ENCODE measurements around the gene INAFM2.

The INAFM2 gene

DNA sequence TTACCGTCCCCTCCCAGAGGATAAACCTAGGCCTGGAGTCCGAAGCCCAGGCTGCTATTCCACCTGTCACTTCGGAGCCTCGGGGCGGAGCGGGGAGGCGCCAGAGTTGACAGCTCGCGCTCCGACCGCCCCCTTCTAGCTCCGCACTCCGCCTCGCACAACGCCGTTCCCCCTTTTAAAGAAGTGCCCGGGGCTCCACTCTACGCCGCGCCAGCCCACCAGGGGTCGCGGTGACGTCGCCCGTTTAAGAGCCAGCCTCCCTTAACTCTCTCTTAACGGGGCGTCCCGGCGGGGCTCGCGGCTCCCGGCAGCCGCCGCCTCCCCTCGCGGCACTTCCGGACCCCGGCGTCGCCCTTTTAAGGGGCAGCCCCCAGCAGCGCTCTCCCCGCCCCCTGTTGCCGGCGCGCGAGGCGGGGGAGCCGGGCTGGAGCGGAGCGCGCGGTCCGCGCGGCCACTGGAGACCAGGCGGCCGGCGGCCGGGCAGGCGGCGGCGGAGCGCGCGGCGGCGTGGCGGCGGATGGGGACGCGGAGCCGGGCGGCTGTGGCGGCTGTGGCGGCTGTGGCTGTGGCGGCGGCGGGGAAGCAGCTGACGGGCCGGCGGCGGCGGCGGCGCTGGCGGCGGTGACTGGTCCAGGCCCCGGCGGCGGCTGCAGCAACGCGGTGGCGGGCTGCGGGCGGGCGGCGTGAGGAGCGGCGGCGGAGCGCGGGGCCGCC lies at the start of gene INAFM2:
TSS of gene INAFM2 (plus strand) at position 454 of the 714 bp plus-strand sequence. CDS start 364 bp downstream, outside the sequence.
- peak; percentile 91 for DNase-seq

DNA sequence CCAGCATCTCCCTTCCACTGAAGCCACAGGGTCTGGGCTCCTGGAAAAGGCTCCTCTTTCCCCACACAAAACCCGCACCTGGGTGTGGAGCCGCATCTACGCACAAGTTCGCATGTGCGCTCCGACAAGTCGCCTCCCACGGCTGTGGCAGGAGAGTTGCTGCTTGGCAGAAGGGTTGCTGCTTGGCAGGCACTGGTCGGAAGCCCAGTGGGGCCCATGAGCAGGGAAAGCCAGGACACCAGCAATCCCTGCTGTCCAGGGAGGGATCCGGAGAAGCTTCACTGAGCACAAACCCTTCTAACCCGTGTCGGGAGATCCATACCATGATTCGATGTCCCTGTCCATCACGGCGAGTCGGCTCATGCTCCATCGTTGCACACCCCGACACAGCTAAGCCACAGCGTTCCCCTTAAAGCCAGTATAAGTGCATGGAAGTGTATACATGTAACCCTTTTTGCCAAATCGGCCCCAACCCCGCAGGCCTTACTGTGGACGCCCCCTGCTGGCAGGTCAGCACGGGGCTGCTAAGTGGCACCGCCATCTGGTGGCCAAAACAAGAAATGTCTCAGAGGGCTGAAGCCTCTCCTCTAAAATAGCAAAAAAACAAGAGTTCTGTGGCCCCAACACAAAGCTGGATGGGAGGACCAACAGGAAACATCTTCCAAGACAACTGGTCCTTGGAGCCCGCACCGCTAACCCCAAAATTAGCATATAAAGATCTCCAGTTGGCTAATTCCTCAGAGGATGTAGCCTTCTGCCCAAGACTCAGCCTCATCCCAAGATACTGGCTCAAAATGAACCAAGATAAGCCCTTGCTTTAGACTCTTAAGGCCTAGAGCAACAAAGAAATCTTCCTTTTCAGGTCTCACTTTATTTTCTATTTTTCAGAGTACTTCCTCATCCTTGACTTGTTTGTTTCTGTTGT lies 48.9 kb upstream of the INAFM2 start:
- peak; percentile 91 for DNase-seq

DNA sequence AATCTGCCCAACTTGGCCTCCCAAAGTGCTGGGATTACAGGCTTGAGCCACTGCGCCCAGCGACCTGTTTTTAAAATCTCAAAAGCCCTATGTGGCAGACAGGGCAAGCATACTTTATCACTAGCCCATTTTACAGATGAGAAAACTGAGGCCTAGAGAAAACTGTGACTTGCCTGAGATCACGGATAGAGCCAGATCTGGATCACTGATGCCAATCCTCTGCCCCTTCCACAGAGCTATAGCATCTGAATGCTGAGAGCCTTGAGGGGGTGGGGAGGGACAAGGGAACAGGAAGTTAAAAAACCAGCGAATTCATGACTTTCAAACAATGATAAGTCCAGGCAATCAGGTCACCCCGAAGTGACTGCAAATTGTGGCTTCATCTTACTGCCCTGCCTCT lies 48.0 kb upstream of the INAFM2 start:
- no peak for DNase-seq

DNA sequence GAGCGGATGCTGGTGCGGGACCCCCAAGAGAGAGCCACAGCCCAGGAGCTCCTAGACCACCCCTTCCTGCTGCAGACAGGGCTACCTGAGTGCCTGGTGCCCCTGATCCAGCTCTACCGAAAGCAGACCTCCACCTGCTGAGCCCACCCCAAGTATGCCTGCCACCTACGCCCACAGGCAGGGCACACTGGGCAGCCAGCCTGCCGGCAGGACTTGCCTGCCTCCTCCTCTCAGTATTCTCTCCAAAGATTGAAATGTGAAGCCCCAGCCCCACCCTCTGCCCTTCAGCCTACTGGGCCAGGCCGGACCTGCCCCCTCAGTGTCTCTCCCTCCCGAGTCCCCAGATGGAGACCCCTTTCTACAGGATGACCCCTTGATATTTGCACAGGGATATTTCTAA lies 47.5 kb upstream of the INAFM2 start:
- no peak for DNase-seq

DNA sequence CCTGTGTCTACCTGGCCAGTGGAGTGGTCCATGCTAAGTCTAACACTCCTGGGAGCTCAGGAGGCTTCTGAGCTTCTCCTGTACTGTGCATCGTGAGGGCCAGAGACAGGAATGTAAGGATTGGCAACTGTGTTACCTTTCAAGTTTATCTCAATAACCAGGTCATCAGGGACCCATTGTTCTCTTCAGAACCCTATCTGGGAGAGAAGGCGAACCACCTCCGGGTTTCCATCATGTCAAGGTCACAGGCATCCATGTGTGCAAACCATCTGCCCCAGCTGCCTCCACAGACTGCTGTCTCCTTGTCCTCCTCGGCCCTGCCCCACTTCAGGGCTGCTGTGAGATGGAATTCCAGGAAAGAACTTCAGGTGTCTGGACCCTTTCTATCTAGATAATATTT lies 46.6 kb upstream of the INAFM2 start:
- DNase-seq: no peak

DNA sequence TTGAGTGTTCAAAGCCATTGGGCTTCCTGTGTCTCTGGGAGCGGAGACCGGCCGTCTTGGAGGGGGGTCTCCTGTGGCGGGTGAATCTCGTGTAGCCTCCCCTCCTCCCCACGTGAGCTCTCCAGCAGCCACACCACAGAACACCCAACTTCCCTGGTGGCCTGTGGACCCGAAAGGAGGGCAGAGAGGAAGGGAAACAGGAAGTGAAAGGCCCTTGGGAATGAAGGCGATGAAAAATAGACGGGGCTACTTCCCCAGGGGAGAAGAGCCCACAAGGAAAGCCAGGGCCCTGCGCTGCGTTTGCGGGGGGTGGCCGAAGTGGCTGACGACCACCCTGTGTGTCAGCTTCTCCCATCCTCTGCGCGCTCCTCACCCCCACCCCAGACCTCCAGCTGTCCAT lies 46.0 kb upstream of the INAFM2 start:
- DNase-seq: no peak

DNA sequence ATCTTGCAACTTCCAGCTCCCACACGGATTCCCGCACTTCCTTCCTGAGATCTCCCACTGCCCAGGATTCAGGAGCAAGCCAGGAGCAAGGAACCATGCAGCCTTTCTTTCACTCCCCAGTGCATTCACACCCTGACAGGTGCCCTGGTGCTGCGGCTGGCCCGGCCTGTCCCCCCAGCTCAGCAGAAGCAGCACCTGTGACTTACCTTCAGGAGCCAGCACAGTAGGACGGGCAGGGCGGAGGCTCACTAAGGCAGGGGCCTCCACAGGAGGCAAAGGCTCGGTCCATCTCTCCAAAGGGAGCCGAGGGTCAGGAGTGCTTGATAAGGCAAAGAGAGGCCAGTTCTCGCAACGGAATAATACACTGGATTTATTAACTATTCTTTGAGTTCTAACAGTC lies 45.5 kb upstream of the INAFM2 start:
- DNase-seq: no peak

DNA sequence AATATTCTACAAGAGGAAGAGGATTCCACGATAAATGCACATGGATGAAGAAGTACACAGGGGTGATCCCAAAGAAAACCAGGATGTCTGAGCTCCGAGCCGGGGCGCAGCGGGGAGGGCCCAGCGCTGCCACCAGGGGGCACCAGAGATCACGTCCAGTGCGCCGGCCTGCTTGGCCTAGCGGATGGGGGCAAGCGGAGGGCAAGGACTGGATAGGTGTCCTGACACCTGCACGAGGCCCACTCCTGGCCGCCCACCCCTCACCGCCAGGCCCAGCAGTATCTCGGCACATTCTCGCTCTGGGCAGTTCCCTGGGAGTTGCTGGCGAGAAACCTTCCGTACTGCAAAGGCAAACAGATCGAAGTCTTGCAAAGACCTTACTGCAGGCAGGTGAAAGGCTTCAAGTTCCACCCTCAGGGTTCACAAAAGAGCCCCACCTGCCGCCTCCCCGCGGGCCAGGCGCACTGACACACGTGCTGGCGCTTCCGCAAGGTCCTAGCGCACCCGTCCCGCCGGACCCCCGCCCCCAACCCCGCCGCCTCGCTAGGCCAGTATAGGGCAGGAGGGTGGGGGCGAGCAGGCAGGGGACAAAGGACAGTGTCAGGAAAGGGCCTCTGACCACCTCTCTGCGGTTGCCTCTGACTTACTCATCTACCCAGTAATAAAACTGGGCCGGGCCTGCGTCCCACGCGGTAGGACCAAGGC lies 43.9 kb upstream of the INAFM2 start:
- peak; percentile 76 for DNase-seq

DNA sequence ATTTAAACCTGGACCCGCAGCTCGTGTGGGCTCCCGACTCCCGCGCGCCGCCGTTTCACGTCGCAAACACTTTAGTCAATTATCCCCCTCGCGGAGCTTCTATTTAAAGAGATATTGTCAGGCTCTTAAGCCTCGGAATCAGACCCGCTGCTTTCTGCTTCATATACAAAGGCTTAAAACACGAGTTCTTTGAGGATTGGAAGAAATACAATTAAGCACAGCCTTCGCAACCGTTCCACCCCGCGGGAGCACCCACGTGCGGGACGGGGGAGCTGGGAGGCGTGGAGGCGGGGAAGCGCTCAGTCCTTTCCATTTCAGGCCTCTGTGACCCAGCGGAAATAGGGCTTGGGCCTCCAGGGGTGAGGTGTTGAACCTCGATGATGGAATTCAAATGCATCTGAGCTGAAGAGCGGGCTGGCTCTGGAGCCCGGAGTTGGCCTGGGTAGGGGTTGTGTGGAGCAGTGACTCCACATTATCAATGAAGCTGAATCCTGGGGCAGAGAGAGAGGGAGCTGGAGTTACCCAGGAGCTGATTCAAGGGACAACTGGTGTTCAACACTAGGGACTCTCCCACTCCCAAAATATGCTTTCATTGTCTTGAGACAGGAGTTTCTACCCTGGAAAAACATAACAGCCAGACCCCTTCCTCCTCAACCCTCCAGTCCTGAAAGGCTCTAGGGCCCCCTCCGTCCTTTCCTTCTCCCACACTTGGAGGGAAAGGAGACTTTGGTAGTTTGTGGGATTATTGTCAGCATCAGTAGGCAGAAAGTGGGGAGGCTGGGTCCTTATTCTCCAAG lies 43.0 kb upstream of the INAFM2 start:
- DNase-seq: no peak

DNA sequence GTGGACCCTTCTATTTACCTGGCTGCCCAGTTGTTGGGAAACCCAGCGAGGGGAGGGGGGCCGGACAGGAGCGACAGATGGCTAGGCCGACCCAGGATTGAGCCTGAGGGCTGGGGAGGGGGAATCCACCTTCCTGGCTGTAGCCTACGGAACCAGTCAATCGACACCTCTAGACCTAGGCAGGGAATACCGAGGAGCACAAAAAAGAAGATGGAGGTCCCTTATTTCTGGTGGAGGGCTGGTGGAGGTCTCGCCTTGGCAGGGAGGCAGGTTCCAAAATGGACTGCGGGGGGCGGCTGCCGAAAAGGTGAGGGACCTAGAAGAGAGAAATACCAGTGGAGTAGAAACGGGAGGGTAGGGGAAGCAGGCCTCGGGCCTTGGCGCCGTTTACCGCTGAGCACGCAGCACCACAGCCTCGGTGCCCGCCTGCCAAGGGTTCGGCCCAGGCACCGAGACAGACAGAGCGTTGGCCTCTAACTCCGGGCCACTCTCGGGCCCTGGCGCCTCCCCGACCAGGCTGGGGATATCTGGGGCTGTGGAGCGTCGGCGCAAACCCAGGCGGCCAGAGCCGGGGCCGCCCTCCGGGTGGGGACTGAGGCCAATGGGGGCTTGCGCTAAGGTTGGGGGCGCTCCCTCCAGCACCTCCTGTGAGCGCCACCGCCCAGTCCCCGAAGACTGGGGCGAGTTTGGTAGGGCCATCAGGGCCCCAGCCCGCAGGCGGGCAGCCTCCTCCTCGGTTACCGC lies 42.3 kb upstream of the INAFM2 start:
- DNase-seq: no peak

DNA sequence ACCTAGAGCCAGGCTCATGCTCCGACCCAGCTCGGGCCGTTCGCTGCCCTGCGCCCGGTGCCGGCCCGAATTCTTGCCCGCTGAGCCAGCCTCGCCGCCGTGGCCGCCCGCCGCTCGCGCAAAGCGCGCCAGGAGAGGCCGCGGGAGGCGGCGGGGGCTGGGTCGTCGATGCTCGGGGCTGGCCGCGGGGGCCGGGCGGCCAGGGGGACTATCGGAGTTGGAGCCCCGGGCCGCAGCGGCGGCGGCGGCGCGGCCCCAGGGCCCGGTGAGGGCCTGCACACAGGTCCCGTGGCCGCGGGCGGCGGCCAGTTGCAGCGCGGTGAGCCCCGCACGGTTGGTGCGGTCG lies 41.7 kb upstream of the INAFM2 start:
- no peak for DNase-seq

DNA sequence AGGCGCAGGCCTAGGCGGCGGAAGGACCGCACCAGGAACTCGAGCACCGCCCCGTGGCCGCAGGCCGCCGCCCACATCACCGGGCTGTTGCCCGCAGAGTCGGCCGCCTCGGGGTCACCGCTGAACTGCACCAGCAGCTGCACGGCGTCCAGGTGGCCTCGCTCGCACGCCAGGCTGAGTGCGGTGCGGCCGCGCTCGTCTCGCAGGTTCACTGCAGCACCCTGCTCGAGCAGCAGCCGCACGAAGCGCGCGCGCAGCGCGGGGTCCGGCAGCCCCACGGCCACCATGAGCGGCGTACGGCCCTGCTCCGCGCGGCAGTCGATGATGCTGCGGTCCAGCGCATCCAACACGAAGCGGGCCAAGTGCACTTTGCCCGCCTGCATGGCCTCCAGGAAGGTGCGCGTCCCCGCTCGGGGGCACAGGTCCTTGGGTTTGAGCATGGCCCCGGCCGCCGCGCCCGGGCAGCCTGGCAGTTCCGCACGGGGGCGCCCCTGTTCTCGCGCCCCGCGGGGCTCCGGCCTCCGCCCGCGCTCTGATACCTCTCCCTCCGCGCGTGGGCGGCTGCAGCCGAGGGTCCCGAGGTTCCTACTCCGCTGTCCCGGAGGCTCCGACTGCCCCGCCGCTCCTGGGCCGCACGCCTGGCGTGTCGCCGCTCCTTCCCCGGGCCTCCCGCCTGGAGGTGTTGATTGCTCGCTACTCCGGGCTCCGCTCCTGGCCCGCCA lies 41.2 kb upstream of the INAFM2 start:
- DNase-seq: peak; percentile 73

DNA sequence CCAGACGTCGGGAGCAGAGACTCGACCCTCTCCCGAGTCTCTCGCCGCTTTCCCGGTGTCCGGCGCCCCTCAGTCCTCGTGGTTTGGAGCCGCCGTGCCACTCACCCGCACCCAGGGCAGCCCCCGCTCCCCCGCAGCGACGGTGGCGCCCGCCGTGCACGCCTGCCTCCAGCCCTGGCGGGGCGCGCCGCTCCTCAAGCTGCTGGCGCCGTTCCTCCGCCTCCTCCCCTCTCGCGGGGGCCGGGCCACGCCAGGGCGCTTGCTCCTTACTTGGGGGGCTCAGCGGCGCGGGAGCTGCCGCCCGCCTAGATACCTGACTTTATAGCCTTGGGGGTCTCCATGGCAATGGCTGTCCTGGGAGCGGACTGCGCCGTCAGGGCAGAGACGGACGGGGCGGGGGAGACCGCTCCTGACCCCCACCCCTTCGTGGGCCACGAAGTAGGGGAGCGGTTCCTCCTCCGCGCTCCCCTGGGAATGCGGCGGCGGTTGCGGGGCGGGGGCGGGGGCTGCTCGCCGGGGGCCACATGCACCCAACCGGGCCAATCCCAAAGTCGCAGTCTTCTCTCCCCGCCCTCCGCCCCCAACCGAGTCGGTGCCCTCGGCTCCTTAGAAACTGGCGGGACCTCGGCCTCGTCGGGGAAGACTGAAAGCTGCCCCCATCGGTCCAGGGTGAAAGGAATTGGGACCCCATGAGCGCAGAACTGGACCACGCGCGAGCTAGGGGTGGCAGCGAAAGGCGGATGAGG lies 40.5 kb upstream of the INAFM2 start, which contains the start of gene ANKRD63:
TSS of gene ANKRD63 (minus strand) at position 196 of the 746 bp plus-strand sequence. CDS start 478 bp downstream, outside the sequence.
- DNase-seq: peak; percentile 61

DNA sequence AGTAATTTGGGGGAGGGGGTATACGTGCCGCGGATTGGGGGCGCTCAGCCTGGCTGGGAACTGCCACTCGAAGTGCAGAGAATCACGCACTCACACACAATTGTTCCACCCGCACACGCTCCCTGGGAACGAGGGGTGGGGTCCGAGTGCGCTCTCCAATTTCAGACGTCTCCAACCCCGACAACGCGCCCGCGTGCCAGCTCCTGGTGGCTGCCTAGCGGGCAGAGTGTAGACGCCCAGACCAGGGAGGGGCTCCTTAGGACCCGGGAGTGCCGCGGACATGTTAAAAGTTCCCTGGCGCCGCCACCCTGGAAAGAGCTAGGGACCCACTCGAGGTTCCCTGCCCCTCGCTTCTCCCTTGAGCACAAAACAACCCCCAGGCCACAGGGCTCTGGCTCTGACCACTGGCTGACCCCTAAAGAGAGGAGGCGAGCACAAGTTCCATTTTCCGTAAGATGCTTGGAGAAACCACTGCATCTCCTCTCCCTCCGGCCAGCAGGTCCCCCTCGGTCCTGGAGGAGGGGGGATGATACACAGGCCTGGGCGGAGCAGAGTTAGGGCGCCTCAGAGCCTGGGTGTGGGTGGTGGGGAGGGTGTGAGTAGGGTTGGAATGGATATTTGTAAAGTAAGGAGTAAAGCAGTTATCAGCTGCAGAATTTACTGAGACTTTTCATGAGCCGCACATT lies 39.7 kb upstream of the INAFM2 start:
- DNase-seq: no peak

DNA sequence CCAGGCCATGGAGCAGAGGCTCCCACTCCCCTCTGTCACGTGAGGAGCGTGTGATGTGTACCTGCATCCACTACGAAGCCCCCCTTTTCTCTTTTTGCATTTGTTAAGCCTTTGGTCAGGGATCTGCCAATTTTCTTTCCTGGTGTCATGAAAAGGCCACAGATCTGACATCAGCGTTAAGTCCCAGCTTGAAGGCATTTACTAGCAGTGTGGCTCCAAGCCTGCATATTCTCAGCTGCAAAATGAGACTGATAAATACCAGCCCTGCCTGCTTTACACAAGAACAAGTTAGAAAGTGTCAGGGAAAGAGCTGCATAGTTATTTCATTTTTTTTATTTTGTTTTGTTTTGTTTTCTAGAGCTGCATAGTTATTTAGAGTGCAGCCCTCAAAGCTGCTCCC lies 38.3 kb upstream of the INAFM2 start:
- no peak for DNase-seq

DNA sequence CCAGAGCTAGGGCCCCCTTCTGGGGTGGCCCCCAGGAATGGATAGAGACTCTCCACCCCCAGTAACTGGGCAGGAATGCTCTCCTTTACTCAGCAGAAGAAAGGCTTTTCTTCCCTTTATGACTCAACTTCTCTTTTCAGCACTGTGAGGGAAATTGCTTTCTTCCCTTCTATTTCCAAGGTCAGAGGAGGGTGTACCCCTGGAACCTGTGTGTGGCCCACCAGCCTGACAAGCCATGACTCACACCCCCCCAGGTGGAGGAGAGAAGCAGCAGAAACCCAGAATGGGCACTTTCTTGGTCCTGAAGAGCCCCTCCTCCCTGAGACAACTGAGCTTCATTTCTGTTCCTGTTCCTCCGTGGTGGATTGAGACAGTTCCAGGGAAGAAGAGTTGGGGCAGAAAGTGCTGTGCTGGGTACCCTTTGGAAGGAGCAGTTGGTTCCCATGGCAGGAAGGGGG lies 37.9 kb upstream of the INAFM2 start:
- DNase-seq: no peak

DNA sequence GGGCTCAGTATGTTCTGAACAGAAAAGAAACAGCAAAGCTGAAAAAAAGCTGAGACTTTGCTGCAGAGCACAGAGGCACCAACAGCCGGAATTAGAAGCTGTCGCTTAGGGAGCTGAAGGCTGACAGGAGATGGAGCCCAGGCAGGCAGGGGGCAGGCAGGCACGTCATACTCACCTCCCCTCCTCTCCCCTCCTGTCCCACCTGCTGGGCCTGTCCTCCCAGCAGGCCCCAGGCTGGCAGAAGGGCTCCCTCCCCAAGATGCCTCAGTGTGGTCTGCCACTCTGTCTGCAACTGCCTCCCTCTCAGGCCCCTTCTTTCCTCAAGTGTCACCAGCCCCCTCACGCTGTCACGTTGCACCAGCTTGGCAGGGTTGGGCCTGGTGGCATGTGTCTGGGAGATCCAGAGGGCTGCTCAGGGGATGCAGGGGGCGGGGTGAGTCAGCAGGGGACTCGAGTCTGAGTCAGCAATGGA lies 37.4 kb upstream of the INAFM2 start:
- DNase-seq: no peak

DNA sequence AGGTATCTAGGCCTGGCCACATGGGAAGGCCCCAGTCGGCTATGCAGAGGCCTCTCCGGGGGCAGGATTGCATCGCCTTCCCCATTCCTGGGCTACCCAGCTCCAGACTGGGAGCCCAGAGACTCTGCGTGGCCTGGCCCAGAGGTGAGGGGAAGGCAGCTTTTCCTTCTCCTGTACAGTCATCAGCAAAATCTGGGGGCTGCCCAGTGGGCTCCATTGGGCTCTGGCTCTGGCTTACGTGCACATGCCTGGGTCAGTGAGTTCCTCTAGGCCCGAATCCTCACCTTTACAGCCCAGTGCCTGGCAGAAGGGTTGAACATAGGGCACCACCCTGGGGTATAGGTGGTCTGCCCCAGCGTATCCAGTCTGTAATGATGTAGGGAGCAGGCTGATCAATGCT lies 36.7 kb upstream of the INAFM2 start:
- DNase-seq: no peak

DNA sequence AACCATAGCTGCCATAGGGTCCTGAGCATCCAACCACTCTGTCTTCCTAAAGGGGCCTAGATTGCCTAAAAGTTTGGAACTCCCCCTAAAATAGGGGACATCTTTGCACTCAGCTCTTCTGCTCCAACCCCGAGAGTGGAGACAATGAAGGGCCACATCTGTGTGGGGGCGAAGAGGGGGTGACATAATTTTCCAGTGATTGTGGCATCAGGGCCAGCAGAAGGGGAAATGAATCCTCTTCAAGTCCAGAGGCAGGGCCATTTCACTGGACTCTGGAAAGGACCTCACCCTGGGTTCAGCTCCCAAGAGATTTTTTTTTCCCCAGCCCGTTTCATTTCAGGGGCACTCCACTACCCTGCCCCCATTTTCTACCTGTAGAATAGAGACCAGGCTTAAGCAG lies 36.0 kb upstream of the INAFM2 start:
- DNase-seq: no peak

DNA sequence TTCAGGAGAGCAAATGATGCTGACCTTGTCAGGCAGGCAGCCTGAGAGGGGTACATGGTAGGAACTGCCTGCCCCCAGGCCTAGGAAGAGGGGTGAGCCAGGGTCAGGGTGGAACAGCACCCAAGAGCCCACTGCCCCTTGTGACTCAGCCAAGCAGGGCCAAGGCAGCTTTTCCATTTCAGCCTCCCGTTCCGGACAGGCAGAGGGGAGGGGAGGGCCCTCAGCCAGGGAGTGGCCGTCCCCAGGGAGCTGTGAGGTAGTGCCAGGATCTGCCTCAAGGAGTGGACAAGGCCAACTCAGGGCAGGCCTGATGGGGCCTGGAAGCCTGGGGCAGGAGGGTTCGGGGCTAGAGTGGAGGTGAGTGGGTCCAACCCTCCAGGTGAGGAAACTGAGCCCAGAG lies 35.5 kb upstream of the INAFM2 start:
- no peak for DNase-seq
